GM21381 (cell line): ENCODE data around the gene HOXC4.

Experiments
- ATAC-seq: cut with Tn5 transposase; IDR thresholded peaks from one replicate; pipeline ENCODE4 v1.9.1; 2021; ENCODE audit warnings: mild to moderate bottlenecking, moderate library complexity; ENCODE audit not compliant: unreplicated experiment

HOXC4 gene

DNA sequence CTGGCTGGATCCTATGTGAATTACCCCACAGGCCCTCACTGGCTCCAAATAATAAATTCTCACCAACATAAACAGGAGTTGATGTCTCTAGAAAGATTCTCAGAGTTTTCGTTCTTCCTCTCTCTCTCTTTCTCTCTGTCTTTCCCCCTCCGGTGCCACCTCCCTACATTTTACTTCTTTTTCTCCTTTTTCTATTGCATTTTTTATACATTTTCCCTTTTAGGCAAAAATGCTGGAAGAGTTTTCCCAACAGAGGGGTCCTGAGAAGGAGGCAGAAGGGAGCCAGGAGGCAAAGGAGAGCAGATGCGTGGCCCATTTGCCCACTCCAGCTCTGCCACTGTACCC lies 26.2 kb upstream of the HOXC4 start:
- ATAC-seq = no peak

DNA sequence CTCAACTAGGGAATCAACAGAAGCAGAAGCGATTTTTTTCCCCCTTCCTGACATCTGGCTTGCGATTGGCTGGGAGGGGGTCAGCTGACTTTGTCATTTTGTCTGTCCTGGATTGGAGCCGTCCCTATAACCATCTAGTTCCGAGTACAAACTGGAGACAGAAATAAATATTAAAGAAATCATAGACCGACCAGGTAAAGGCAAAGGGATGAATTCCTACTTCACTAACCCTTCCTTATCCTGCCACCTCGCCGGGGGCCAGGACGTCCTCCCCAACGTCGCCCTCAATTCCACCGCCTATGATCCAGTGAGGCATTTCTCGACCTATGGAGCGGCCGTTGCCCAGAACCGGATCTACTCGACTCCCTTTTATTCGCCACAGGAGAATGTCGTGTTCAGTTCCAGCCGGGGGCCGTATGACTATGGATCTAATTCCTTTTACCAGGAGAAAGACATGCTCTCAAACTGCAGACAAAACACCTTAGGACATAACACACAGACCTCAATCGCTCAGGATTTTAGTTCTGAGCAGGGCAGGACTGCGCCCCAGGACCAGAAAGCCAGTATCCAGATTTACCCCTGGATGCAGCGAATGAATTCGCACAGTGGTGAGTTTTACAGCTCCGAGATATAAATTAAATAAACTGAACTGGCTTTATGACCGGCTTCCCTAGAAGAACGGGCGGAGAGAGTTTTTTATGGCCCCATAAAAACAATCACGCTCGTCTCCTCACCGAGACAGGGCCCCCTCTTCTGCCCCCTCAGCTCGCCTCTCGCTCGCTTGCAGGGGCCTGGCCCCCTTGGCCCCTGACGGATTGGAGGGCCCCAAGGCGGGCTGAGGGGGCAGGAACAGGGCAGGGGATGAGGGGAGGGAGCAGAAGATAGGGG lies 25.1 kb upstream of the HOXC4 start, which contains the start of gene HOXC6:
Gene HOXC6 (plus strand): TSS at position 127 of the 888 bp plus-strand sequence. CDS start 82 bp downstream, at position 209.
- no peak for ATAC-seq

GRCh38 chr12:54029529-54030441 lies 23.9 kb upstream of the HOXC4 start:
- no peak for ATAC-seq

GRCh38 chr12:54030442-54030801 lies 23.2 kb upstream of the HOXC4 start:
- no peak for ATAC-seq

DNA sequence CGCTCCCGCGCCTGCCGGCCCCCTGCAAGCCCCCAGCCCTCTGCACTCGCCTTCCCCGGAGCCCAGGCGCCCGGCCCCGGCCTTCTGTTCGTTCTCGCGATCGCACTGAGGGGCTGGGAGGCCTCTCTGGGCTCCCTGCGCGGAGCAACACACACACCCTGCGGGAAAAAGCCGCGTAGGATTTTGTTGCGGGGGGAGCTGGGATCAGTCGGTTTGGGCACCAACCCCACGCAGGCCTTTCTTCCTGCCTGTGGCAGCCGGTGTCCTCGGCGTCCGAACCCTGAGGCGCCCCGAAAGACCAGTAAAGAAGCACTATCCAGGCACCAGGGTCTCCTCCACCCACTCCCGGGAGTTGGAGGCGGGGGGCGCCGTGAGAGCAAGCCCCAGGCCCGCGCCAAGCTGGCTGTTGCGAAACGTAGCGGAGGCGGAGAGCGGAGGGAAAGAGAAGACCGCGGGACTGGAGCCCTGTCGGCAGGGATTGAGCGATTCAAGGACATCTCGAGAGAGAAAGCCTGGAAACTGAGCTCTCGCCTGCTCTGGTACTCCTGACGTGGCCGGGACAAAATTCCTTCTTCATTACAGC lies 22.7 kb upstream of the HOXC4 start:
- ATAC-seq = no peak

GRCh38 chr12:54031480-54031879 lies 22.2 kb upstream of the HOXC4 start:
- no peak for ATAC-seq

DNA sequence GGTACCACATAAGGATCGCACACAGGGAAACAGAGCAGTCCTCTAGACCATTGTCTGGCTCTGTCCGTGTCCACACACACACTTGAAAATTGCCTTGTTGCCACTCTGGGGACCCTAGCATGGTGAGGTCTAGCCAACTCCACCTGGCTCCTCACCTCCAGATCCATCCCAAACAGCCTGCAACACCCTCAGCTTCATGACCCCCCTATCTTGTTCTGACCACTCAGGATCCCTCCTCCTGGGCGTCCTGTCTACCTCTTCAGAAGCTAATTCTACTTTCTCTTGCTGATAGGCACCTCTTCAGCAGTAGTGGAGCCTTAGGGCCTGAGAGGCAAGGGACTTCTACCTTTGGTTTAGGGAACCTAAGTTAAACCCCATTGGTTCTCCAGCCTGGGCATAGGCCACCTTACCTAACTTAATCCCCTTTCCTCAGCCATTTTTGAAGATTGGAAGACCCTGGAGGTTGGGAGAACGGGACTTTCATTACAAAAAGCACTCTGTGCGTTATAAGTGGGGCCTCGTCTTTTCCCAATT lies 21.5 kb upstream of the HOXC4 start:
- ATAC-seq = no peak

DNA sequence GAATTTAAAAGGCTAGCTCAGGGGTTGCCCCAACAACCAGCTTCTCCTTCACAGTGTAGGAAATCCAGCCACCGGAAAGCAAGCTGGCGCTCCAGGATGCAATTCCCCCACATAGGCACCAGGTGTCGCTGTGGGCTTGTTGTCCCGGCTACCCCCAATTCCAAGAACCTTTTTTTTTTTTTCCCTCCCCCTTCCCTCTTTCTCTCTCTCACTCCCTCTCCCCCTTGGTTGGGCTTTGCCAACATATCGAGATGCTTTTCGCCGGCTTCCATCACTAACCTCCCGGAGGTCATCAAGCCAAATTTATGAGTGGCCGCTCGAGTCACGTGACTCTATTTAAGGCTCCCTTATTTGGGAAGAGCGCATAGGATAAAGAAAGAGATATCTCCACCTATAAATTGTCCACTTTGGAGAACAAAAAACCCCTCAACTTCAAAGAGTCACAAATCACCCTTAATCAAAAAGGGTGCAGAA lies 21.0 kb upstream of the HOXC4 start, which contains the start of gene HOXC5:
Gene HOXC5 (plus strand): TSS at position 424 of the 474 bp plus-strand sequence. CDS start 73 bp downstream, outside the sequence.
- ATAC-seq = no peak

DNA sequence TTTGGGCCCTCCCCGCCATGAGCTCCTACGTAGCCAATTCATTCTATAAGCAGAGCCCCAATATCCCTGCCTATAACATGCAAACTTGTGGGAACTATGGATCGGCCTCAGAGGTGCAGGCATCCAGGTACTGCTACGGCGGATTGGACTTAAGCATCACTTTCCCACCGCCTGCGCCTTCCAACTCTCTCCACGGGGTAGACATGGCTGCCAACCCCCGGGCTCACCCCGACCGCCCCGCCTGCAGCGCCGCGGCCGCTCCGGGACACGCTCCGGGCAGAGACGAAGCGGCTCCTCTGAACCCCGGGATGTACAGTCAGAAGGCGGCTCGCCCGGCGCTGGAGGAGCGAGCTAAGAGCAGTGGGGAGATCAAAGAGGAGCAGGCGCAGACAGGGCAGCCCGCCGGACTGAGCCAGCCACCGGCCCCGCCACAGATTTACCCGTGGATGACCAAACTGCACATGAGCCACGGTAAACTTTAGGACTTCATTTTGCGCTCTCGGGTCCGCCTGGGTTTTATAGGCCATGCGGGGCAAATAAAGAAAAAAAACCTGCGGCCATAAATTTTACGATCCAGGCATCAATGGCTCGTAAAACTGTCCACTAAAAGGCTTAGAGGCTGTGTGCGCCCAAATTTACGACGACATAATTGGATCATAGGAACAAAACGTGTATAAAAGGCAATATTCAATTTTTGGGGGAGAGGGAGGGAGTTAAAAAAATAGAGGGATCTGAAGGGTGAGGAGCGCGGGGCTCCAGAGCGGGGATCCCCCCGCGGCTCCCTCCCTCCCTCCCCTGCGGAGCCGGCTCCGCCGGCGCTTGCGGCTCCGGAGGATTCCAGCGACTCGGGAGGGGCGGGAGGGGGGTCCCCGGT lies 20.3 kb upstream of the HOXC4 start:
- no peak for ATAC-seq

DNA sequence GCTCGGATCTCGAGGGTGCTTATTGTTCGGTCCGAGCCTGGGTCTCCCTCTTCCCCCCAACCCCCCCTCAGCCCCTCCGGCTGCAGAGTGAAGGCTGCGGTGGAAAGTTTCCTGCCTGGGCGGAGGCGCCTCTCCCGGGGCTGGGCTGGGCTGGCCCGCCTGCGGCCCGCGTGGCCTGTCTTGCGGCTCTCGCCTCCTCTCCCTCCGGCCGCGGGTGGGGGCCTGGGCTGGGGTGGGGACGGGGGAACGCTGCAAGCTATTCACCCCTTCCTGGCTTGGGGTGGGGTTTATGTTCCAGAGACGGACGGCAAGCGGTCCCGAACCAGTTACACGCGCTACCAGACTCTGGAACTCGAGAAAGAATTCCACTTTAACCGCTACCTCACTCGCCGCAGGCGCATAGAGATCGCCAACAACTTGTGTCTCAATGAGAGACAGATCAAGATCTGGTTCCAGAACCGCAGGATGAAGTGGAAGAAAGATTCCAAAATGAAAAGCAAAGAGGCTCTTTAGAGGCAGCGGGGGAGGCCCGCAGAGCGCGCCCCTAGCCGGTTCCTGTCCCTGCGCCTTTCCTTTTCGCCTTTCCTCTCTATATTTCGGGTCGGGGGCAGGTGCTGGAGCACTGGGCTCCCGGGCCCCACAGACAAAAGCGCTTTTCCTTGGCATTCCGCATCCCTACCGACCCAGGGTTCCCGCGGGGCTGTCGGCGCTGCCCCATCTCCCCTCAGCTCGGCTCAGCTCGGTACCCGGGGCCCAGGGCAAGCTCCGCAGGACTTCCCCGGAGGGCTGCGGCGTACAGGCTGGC lies 19.5 kb upstream of the HOXC4 start:
- no peak for ATAC-seq

GRCh38 chr12:54034785-54035310 lies 18.8 kb upstream of the HOXC4 start:
- ATAC-seq = no peak

DNA sequence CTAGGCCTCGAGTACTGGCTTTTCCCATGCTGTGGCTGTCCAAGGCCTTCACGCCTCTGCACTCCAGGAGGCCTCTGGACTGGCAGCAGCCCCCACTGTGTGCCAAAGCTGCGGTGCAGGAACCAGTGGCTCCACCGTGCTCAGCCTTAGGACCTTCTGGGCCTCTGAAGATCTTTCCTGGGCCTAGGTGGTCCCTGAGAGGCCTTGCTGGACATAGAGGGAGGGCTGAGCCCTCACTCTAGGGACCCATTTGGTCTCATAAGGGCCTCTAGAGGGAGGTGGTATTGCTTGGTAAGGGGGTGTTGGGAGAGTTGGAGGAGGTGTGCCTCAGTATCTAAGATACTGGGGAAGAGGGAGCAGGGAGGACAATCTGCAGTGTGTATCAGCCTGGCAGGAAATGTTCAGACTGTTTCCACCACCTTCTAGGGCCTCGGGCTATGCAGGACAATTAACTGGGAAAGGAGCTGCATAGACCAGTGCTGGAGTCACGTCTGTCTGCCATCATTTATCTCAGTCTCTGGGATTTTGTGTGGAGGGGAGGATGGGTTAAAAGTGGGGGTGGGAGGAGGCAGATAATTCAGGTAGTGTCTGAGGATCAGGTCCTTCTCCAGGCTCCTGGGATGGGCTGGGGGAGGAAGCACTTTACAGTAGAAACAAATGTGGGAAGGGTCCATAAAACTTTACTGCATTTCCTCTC lies 17.9 kb upstream of the HOXC4 start:
- ATAC-seq = no peak

DNA sequence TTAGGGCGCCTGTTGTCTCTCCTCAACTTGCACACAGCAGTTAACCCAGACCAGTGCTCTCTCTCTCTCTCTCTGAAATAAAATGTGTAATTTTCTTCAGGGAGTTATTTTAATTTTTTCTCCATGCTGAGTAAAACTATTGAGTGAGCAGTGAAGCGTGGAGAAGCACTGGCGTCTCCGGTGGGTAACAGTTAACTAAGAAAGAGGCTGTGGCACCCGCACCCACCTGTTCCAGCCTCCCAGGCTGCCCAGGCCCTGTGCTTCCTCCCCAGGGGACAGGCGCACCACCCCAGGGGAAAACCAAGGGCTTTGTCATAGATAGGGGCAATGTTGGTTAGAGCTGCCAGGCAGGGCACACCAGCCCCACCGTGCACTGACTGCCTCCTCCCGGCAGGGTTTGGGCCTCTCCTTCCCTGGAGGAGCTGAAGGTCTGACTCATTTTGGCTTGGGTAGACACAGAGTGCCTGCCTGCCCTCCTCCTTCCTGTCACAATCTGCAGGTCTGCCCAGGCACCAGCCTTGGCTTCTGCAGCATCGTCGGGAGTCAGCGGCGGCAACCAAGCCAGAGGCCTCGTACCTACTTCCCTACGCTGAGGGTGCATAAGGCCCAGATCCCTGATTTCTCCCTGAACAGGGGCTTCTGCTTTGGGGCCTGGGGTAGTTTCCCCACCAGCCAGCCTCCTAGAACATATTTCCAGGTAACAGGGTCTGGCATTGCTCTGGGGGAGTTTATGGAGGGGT lies 16.8 kb upstream of the HOXC4 start:
- no peak for ATAC-seq

DNA sequence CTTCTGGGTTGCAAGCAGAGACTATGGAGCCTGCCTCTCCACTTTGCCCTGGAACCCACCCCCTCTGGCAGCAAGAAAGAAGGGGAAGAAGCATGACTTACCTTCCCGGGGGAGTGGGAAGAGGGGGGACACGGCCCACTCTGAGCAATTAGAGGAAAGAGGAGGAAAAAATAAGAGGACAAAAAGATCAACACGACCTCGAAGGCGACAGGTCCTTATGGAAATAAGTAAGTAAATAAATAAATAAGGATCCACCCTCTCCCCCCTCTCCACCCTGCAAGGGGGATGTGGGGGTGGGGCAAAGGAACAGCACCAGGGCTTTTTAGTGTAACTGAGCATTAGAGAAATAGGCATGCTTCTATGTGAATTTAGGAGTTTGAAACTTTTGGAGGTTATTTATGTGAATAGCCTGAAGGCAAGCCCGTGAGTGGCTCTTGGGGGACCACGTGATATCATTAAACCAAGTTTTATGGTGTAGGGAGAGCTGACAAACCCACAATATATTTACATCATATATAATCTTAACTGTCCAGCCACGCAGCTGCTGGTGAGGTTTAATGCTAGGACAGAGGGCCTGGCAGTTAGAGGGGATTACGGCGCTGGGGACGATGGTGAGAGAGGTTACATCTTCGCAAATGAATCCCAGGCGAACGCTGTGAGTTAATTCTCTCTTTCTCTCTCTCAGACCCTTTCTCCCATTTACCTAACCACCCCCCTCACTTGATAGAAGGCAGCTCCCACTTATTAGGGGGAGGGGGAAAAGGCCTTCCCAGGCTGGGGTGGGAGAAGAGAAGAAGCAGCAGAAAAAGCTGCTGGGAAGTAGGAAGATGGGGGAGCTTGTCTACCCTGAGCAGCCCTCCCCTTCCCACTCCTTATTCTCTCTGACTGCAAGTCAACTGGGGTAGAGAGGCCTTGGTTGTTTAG lies 16.0 kb upstream of the HOXC4 start:
- ATAC-seq = no peak

DNA sequence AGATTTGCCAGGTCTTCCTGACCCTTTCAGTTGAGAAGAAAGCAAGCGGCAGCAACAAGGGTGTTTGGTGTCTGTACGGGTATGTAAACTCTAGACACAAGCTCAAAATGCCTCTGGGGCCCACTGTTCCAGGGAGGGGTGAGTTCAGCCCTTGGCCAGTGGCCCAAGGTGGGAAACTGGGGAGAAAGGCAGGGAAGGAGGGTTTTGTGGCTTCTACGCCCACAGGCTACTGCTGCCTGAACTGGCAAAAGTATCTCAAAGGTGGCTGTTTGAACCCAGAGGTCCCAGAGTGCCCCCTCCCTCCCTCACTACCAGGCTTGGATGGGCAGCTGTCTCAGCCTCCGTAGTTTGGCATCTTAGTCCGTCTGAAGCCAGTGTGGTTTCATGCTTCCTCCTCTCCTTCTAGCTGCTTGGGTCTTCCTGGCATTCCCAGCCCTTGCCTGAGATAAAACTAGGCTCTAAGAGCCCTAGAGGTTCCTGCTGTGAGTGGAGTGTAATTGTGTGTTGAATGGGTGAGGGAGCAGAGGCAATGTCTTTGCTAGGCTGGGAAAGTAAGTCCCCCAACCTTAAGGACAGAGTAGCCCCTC lies 15.3 kb upstream of the HOXC4 start:
- ATAC-seq = no peak

- ATAC-seq = no peak
Measured at GRCh38 chr12:54038871-54039414, 14.7 kb upstream of the HOXC4 start.
